Breast epithelium (tissue), 3 donors: ENCODE results near the gene SPIN4.

ENCODE experiments used
- POLR2A ChIP-seq: fragments of 450-650 bp; IDR thresholded peaks from one replicate; pipeline ENCODE4 v1.6.1; 2016; ENCODE audit warnings: antibody characterized with exemption, mild to moderate bottlenecking, moderate library complexity
- POLR2AphosphoS5 ChIP-seq, 3 donors: sonication (generic); formaldehyde crosslinking; IDR thresholded peaks; one replicate each; pipeline ENCODE4 v1.6.1; 2017; ENCODE audit warnings: antibody characterized with exemption in 3 of 3
- TF ChIP-seq, protein P1 (sequence below), 3 donors: fragments of 450-650 bp; IDR thresholded peaks; one replicate each; pipeline ENCODE4 v1.5.1; 2016 to 2017; ENCODE audit warnings: antibody characterized with exemption in 3 of 3, mild to moderate bottlenecking in 3 of 3, moderate library complexity in 3 of 3

DNA sequence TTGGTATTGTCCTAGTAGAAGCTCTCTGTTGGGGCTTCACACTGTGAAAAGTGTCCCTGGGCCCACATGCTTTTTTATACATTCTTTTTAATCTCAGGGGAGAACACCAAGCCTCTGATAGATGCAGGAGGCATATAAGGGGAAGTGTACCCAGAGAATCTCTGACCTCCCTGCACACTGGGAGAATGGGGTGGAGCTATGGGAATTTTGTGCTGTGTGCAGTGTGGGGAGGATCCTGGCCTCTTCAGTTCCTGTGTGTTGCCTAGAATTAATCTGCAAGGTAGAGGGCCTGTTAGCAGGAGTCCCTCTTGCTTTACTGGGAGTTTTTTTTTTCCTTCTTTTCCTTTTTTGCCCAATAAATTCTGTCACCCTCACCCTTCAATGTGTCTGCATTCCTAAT is 49.2 kb upstream of the SPIN4 start:
- TF ChIP-seq, protein P1, sequence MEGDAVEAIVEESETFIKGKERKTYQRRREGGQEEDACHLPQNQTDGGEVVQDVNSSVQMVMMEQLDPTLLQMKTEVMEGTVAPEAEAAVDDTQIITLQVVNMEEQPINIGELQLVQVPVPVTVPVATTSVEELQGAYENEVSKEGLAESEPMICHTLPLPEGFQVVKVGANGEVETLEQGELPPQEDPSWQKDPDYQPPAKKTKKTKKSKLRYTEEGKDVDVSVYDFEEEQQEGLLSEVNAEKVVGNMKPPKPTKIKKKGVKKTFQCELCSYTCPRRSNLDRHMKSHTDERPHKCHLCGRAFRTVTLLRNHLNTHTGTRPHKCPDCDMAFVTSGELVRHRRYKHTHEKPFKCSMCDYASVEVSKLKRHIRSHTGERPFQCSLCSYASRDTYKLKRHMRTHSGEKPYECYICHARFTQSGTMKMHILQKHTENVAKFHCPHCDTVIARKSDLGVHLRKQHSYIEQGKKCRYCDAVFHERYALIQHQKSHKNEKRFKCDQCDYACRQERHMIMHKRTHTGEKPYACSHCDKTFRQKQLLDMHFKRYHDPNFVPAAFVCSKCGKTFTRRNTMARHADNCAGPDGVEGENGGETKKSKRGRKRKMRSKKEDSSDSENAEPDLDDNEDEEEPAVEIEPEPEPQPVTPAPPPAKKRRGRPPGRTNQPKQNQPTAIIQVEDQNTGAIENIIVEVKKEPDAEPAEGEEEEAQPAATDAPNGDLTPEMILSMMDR (IDR thresholded peaks at IDR 0.05): no peak
- TF ChIP-seq POLR2AphosphoS5 (IDR thresholded peaks at IDR 0.05) (no peak), POLR2A (no peak)
